Astrocyte of the hippocampus (primary cell): ENCODE results near the gene NIF3L1.
"Not testable (repeated sequence)": the region's sequence is repeated elsewhere in the genome, so short reads cannot be mapped to it uniquely, and the experiment has no call there.

Source experiments
- DNase-seq: peaks from one replicate; pipeline ENCODE4 v3.0.0; 2011; ENCODE audit warnings: low read depth, low spot score

Gene NIF3L1

DNA sequence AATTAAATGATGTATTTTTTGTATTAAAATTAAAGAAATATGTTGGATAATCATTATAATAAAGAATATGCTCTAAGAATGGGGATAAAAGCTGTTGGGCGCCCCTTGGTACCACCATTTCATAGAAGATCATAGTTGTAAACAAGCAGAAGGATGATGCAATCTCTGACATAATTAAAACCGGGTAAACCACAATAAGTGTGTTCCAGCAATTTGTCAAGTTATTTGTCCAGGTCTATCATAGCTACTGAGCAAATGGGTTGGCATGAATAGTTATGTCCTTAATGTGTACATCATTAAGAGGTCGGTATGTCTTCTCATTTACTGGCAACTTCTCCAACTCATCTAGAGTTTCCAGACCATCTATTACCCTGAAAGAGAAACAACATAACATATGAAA lies 18.0 kb upstream of the NIF3L1 start:
- DNase-seq, result no peak

DNA sequence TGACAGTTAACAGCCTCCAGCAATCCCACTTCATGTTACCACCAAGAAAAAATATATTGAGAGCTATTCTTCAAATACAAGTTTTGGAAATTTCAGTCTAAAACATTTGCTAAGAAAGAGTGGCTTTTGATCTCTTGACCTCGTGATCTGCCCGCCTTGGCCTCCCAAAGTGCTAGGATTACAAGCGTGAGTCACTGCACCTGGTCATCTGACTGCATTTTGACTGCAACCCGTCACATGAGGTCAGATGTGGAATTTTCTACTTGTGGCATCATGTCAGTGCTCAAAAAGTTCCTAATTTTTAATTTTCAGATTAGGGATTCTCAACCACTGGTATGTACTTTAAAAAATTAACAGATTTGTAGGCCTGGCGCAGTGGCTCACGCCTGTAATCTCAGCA lies 15.6 kb upstream of the NIF3L1 start:
- DNase-seq, result no peak

DNA sequence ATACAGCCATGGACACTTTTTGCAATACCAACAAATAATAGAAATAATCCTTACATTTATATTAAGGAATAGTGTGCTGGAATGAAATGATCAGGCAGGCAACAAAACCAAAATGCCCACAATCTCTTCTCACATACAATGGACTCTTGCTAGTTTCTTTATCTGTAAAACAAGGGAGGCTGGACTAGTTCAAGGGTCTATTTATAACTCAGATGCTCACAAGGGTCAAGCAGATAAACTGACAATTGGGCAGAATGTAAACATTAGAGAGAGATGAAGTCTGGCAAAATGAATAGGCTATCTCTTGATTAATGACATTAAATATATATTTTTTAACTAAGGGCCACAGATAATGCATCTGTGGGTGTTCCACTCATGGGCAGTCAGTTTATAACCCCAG lies 11.7 kb upstream of the NIF3L1 start:
- DNase-seq, result no peak

GRCh38 chr2:200878289-200878880 lies 10.8 kb upstream of the NIF3L1 start:
- no peak for DNase-seq

GRCh38 chr2:200881715-200882249 lies 7.4 kb upstream of the NIF3L1 start:
- not testable (repeated sequence) for DNase-seq

- no peak for DNase-seq
These were observed 10.3 kb downstream of the NIF3L1 start for GRCh38 chr2:200899482-200899881.

DNA sequence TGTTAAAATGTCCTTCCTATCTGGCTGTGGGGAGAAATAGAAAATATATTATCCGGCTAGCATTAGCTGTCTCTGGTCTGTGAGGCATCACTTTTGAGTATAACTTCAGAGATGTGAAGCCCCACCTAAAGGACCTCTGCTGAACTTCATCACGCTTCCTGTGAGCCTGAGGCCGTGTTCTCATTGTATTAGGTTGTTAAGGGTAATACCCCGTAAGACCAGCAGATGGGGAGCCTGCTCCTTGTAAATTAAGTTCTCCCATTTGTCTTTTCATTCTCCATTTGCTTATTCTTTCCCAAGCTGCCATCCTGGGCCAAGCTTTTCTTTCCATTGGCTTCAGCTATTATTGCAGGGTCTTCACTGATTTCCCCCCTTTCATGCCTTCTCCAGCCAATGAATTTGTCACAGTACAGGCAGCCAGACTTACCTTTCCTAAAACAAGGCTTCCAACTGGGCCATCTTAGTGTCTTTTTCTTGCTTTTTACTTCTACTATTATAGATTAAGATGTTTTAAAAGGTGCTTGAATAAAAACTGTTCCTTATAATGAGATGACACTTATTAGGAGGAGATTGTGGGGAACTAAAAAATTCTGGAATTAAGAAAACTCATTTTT lies 12.4 kb downstream of the NIF3L1 start:
- DNase-seq, result peak; percentile 92

DNA sequence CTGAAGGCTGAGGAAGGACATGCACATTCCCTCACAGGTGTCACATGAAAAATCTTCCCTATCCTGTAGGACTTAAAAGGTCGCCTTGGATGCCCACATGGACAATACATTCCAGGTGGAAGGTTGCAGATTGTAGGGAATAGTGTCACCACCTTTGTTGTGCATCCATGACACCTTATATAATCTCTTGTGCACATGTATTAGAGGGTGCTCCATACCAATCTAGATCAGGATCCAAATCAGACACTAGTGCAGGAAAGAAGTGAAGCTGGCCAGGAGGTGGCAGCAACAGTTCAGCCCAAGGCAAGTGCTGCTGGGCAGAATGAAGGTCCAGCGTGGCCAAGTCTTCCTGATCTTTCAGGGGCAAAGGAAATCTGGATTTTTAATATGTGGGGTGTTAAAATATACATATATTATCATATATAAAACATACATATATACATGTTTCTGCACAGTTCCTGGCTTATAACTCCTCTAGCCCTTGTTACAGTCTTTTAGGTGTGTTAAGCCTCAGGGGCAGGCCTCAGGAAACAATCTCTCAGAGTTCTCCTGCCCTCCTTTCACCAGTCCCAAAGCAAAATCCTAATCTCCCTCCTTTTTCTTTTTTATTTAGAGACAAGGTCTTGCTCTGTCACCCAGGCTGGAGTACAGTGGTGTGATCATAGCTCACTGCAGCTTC lies 16.6 kb downstream of the NIF3L1 start:
- DNase-seq, result peak; percentile 84

GRCh38 chr2:200909958-200910357 lies 20.8 kb downstream of the NIF3L1 start:
- no peak for DNase-seq

- peak; percentile 51 for DNase-seq
These were observed 24.5 kb downstream of the NIF3L1 start for GRCh38 chr2:200913654-200914053.

- DNase-seq, result no peak
These were observed 33.3 kb downstream of the NIF3L1 start for GRCh38 chr2:200922439-200922838.

GRCh38 chr2:200929334-200930249 lies 40.4 kb downstream of the NIF3L1 start:
- no peak for DNase-seq

DNA sequence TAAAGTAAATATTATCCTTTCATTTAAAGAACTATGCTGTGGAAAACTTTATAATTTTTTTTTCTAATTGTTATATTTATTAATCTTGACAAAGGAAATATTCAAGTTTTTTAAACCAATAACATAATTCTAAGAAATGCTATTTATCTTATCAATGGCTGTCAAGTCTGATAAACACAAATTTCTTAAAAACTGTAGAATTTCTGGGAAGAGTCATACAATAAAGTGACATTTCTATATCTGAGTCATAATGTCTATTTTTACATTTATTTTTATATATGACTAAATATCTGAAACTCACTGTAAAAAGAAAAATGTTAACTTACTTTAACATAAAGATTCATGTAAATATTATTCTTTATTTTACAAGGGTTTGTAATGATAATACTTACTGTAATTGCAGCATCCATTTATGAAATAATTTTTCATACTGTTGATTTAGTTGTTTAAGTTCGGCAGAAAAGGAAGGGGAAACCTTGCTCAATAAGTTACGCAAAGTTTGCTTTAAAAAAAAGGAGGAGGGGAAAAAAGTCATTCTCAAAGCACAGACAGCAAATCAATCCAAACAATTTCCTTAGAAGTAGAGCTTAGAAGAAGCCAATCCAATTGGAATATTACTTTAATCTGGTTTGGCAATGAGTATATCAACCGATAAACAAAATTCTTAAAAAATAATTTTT lies 41.9 kb downstream of the NIF3L1 start:
- no peak for DNase-seq

- DNase-seq, result no peak
These were observed 50.7 kb downstream of the NIF3L1 start for GRCh38 chr2:200939832-200940231.

GRCh38 chr2:200943527-200944105 lies 54.4 kb downstream of the NIF3L1 start:
- DNase-seq, result no peak

GRCh38 chr2:200944467-200945394 lies 55.6 kb downstream of the NIF3L1 start:
- peak; percentile 68 for DNase-seq

DNA sequence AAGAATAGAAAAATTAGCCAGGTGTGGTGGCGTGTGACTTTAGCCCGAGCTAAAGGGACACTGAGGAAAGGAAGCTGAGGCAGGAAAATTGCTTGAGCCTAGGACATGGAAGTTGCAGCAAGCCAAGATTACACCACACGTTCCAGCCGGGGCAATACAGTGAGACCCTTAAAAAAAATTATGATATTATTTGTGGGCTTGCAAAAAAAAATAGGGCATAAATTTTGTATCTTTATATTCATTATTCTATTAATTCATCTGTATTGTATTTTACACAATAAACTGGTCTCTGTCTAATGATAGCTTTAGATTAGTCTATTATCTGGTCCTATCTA lies 56.2 kb downstream of the NIF3L1 start:
- no peak for DNase-seq

- no peak for DNase-seq
These were observed 61.2 kb downstream of the NIF3L1 start for GRCh38 chr2:200950378-200950777.
